HEK293 (cell line): ENCODE measurements around the gene SOAT2.

Experiments
- CTCF ChIA-PET: fragments of 350-600 bp; formaldehyde crosslinking; extraction: SDS; loops from one replicate; lab custom pipeline; 2021; ENCODE audit warnings: antibody characterized with exemption; lab: Yijun Ruan, JAX
- POLR2A ChIA-PET: fragments of 300-600 bp; formaldehyde crosslinking; extraction: SDS; loops from one replicate; lab custom pipeline; 2020; ENCODE audit warnings: antibody characterized with exemption, inconsistent platforms; lab: Yijun Ruan, JAX
- H3K27ac ChIP-seq: fragments of 200-500 bp; sonication (Bioruptor generic); 2 replicates; pipeline ENCODE4 v1.5.1; 2014; ENCODE audit warnings: low read depth, low read length, control low read depth, inconsistent platforms; ENCODE audit errors: extremely low read depth
- H3K36me3 ChIP-seq, 2 experiments: fragments of 200-500 bp in 1 of 2; sonication (Bioruptor generic) in 1 of 2; 1 replicate in 1 of 2; 2 replicates in 1 of 2; pipeline ENCODE4 v1.5.1; 2014 to 2017; ENCODE audit warnings: inconsistent platforms in 2 of 2, low read length in 2 of 2; ENCODE audit not compliant: control insufficient read depth in 2 of 2, insufficient read depth in 1 of 2
- H3K4me1 ChIP-seq: fragments of 200-500 bp; sonication (Bioruptor generic); 2 replicates; pipeline ENCODE4 v1.5.1; 2014; ENCODE audit warnings: mild to moderate bottlenecking, low read length, inconsistent platforms; ENCODE audit not compliant: control insufficient read depth, insufficient read depth
- H3K4me3 ChIP-seq: 2 replicates; pipeline ENCODE4 v1.5.1; 2011; ENCODE audit warnings: low read depth, mild to moderate bottlenecking, control low read depth, low read length, moderate library complexity
- H3K9me3 ChIP-seq: fragments of 200-500 bp; sonication (Bioruptor generic); 2 replicates; pipeline ENCODE4 v1.5.1; 2014; ENCODE audit warnings: low read depth, low read length, inconsistent platforms; ENCODE audit not compliant: control insufficient read depth, insufficient read depth
- BCL11A ChIP-seq: fragments of 450-650 bp; formaldehyde crosslinking; IDR thresholded peaks from 2 replicates; pipeline ENCODE4 v1.5.1; 2016; ENCODE audit warnings: low read depth, missing biosample characterization, missing genetic modification characterization
- BCL11B ChIP-seq: fragments of 450-650 bp; formaldehyde crosslinking; IDR thresholded peaks from 2 replicates; pipeline ENCODE4 v1.5.1; 2016; ENCODE audit warnings: low read depth, missing biosample characterization, missing genetic modification characterization
- HOXA7 ChIP-seq: sonication (generic); formaldehyde crosslinking; IDR thresholded peaks from 2 replicates; pipeline ENCODE4 v1.8.1; 2022; ENCODE audit warnings: missing genetic modification reagents, borderline replicate concordance
- KLF10 ChIP-seq: fragments of 450-650 bp; IDR thresholded peaks from 2 replicates; pipeline ENCODE4 v1.5.1; 2018; ENCODE audit warnings: missing biosample characterization, mild to moderate bottlenecking, missing genetic modification characterization
- MYNN ChIP-seq: fragments of 450-650 bp; formaldehyde crosslinking; IDR thresholded peaks from 2 replicates; pipeline ENCODE4 v1.5.1; 2016; ENCODE audit warnings: missing biosample characterization, missing genetic modification characterization, borderline replicate concordance
- PRDM6 ChIP-seq: fragments of 450-650 bp; formaldehyde crosslinking; IDR thresholded peaks from 2 replicates; pipeline ENCODE4 v1.5.1; 2017; ENCODE audit warnings: missing biosample characterization, missing genetic modification characterization
- SCRT2 ChIP-seq: fragments of 450-650 bp; formaldehyde crosslinking; IDR thresholded peaks from 2 replicates; pipeline ENCODE4 v1.5.1; 2016; ENCODE audit warnings: missing biosample characterization, missing genetic modification characterization
- SP7 ChIP-seq: fragments of 450-650 bp; formaldehyde crosslinking; IDR thresholded peaks from 2 replicates; pipeline ENCODE4 v1.5.1; 2016; ENCODE audit warnings: missing biosample characterization, missing genetic modification characterization
- TRIM28 ChIP-seq: IDR thresholded peaks from 2 replicates; pipeline ENCODE4 v1.6.1; 2011; ENCODE audit warnings: low read length, control low read depth, borderline replicate concordance
- ZBTB17 ChIP-seq: fragments of 450-650 bp; formaldehyde crosslinking; IDR thresholded peaks from 2 replicates; pipeline ENCODE4 v1.5.1; 2016; ENCODE audit warnings: missing biosample characterization, missing genetic modification characterization
- ZEB2 ChIP-seq: fragments of 450-650 bp; formaldehyde crosslinking; IDR thresholded peaks from 2 replicates; pipeline ENCODE4 v1.5.1; 2016; ENCODE audit warnings: missing biosample characterization, missing genetic modification characterization
- ZNF121 ChIP-seq: fragments of 450-650 bp; formaldehyde crosslinking; IDR thresholded peaks from 2 replicates; pipeline ENCODE4 v1.5.1; 2016; ENCODE audit warnings: missing biosample characterization, missing genetic modification characterization
- ZNF223 ChIP-seq: fragments of 450-650 bp; formaldehyde crosslinking; IDR thresholded peaks from 2 replicates; pipeline ENCODE4 v1.5.1; 2016; ENCODE audit warnings: missing biosample characterization, missing genetic modification characterization
- ZNF266 ChIP-seq: fragments of 450-650 bp; formaldehyde crosslinking; IDR thresholded peaks from 2 replicates; pipeline ENCODE4 v1.5.1; 2016; ENCODE audit warnings: missing biosample characterization, missing genetic modification characterization, low read depth
- ZNF354C ChIP-seq: fragments of 450-650 bp; formaldehyde crosslinking; IDR thresholded peaks from 2 replicates; pipeline ENCODE4 v1.5.1; 2016; ENCODE audit warnings: missing biosample characterization, missing genetic modification characterization, low read depth, borderline replicate concordance
- ZNF510 ChIP-seq: fragments of 450-650 bp; formaldehyde crosslinking; IDR thresholded peaks from 2 replicates; pipeline ENCODE4 v1.5.1; 2018; ENCODE audit warnings: mild to moderate bottlenecking, missing genetic modification characterization, missing biosample characterization; ENCODE audit not compliant: insufficient replicate concordance
- ZNF544 ChIP-seq: fragments of 450-650 bp; formaldehyde crosslinking; IDR thresholded peaks from 2 replicates; pipeline ENCODE4 v1.5.0; 2017; ENCODE audit warnings: missing biosample characterization, missing genetic modification characterization
- ZNF571 ChIP-seq: fragments of 450-650 bp; formaldehyde crosslinking; IDR thresholded peaks from 2 replicates; pipeline ENCODE4 v1.5.0; 2017; ENCODE audit warnings: missing biosample characterization, missing genetic modification characterization
- ZNF610 ChIP-seq: fragments of 450-650 bp; formaldehyde crosslinking; IDR thresholded peaks from 2 replicates; pipeline ENCODE4 v1.5.1; 2016; ENCODE audit warnings: missing biosample characterization, missing genetic modification characterization, borderline replicate concordance
- ZNF621 ChIP-seq: fragments of 450-650 bp; formaldehyde crosslinking; IDR thresholded peaks from 2 replicates; pipeline ENCODE4 v1.5.1; 2017; ENCODE audit warnings: missing biosample characterization, missing genetic modification characterization
- ZNF629 ChIP-seq: fragments of 450-650 bp; formaldehyde crosslinking; IDR thresholded peaks from 2 replicates; pipeline ENCODE4 v1.5.1; 2017; ENCODE audit warnings: missing biosample characterization, missing genetic modification characterization
- ZNF645 ChIP-seq: fragments of 450-650 bp; formaldehyde crosslinking; IDR thresholded peaks from 2 replicates; pipeline ENCODE4; 2016; ENCODE audit warnings: missing biosample characterization, missing genetic modification characterization
- ZNF76 ChIP-seq: fragments of 450-650 bp; formaldehyde crosslinking; IDR thresholded peaks from 2 replicates; pipeline ENCODE4; 2016; ENCODE audit warnings: low read depth, missing biosample characterization, missing genetic modification characterization, borderline replicate concordance
- ZSCAN18 ChIP-seq: fragments of 450-650 bp; formaldehyde crosslinking; IDR thresholded peaks from 2 replicates; pipeline ENCODE4 v1.5.1; 2016; ENCODE audit warnings: missing biosample characterization, missing genetic modification characterization

The SOAT2 gene

GRCh38 chr12:53074999-53075370 is 28.3 kb upstream of the SOAT2 start:
- CTCF ChIA-PET: interaction anchor here (1.1 to 7.0 kb wide), 2 partner anchors 9 to 24 kb away, joined by 5 to 78 read pairs; no protein-coding TSS in a partner anchor
- Histone ChIP-seq H3K36me3 (peaks cover 0 to 55% of the 10 kb centered on the region in 2 experiments; a peak in 2 of 3 replicates), H3K27ac (no peak overlapping the region), H3K4me1 (peaks cover 4% of the 10 kb centered on the region; the same call in 1 of the 2 replicates), H3K4me3 (no peak overlapping the region), H3K9me3 (no peaks in the 10 kb centered on the region)
- POLR2A ChIA-PET: no interaction called here
- no peak for TF ChIP-seq ZNF354C (tag by site-specific recombination)
- no peak for TF ChIP-seq ZNF610
- TF ChIP-seq ZBTB17 (tag by site-specific recombination): no peak
- TF ChIP-seq ZNF571 (tag by site-specific recombination): no peak
- no peak for TF ChIP-seq ZNF645 (tag by site-specific recombination)
- no peak for TF ChIP-seq ZNF621

- Histone ChIP-seq H3K27ac (no peak overlapping the region), H3K4me3 (no peak overlapping the region), H3K4me1 (peaks cover 4% of the 10 kb centered on the region; the same call in 1 of the 2 replicates), H3K9me3 (no peaks in the 10 kb centered on the region), H3K36me3 (peaks cover 0 to 43% of the 10 kb centered on the region in 2 experiments; a peak in 2 of 3 replicates)
- TF ChIP-seq ZNF76: no peak
- no peak for TF ChIP-seq SCRT2 (tag by site-specific recombination)
- no peak for TF ChIP-seq ZNF629 (tag by site-specific recombination)
- TF ChIP-seq MYNN (tag by site-specific recombination): no peak
- no peak for TF ChIP-seq ZSCAN18 (tag by site-specific recombination)
- no peak for TF ChIP-seq ZEB2 (tag by site-specific recombination)
- no peak for TF ChIP-seq ZNF544 (tag by site-specific recombination)
- no peak for TF ChIP-seq TRIM28
- TF ChIP-seq ZNF223 (tag by site-specific recombination): no peak
- no peak for TF ChIP-seq KLF10
- no peak for TF ChIP-seq BCL11A (tag by site-specific recombination)
- no peak for TF ChIP-seq SP7 (tag by site-specific recombination)
- no peak for TF ChIP-seq PRDM6 (tag by site-specific recombination)
- no peak for TF ChIP-seq HOXA7 (CRISPR knock-in tag)
- no peak for TF ChIP-seq ZNF121 (tag by site-specific recombination)
- TF ChIP-seq ZNF266 (tag by site-specific recombination): no peak
- no peak for TF ChIP-seq BCL11B (tag by site-specific recombination)
- TF ChIP-seq ZNF510 (tag by site-specific recombination): no peak
- no peak for TF ChIP-seq ZBTB17 (tag by site-specific recombination)
- ChIA-PET CTCF (interaction anchor here (1.4 to 7.0 kb wide), 2 partner anchors 11 to 26 kb away, joined by 6 to 78 read pairs; partner anchors contain the start of gene SOAT2), POLR2A (no interaction called here)
Observed at GRCh38 chr12:53076461-53076860, 26.8 kb upstream of the SOAT2 start.
